GM23338 (cell line): ENCODE measurements around the gene HSF4. TPM values are rescaled to one million over a fixed set of nuclear protein-coding genes. Genes with fewer than 3 reads are reported as not detected.

ENCODE experiments used
- ATAC-seq: fragments of 200-7000 bp; cut with Tn5 transposase; 3 replicates; pipeline ENCODE4 v1.9.1; 2020
- DNase-seq: peaks from one replicate; pipeline ENCODE4 v3.0.0-alpha.2; 2015; ENCODE audit warnings: low spot score
- H2AFZ ChIP-seq: fragments of 200-600 bp; sonication (generic); 2 replicates; pipeline ENCODE4 v1.8.0; 2016; ENCODE audit warnings: antibody characterized with exemption, mild to moderate bottlenecking, moderate library complexity
- H3F3A ChIP-seq: fragments of 200-600 bp; sonication (generic); replicated peaks from 2 replicates; pipeline ENCODE4 v1.8.0; 2017; ENCODE audit warnings: antibody characterized with exemption, mixed run types, low read depth
- H3K27ac ChIP-seq: fragments of 200-600 bp; sonication (generic); 2 replicates; pipeline ENCODE4 v1.6.1; 2016; ENCODE audit warnings: low read depth
- H3K27me3 ChIP-seq: fragments of 200-600 bp; sonication (generic); 2 replicates; pipeline ENCODE4 v1.8.0; 2016; ENCODE audit warnings: mild to moderate bottlenecking, mixed run types, moderate library complexity; ENCODE audit not compliant: insufficient read depth
- H3K36me3 ChIP-seq: fragments of 200-600 bp; sonication (generic); 2 replicates; pipeline ENCODE4 v1.8.0; 2016; ENCODE audit warnings: mild to moderate bottlenecking; ENCODE audit not compliant: insufficient read depth
- H3K4me1 ChIP-seq: fragments of 200-600 bp; sonication (generic); 2 replicates; pipeline ENCODE4 v1.8.0; 2016; ENCODE audit warnings: mild to moderate bottlenecking, moderate library complexity; ENCODE audit not compliant: insufficient read depth
- H3K4me2 ChIP-seq: fragments of 200-600 bp; sonication (generic); 2 replicates; pipeline ENCODE4 v1.7.1; 2017; ENCODE audit warnings: mixed run types
- H3K4me3 ChIP-seq: fragments of 200-600 bp; sonication (generic); 2 replicates; pipeline ENCODE4 v1.6.1; 2016; ENCODE audit warnings: mixed run types
- H3K79me2 ChIP-seq: fragments of 200-600 bp; sonication (generic); replicated peaks from 2 replicates; pipeline ENCODE4 v1.8.0; 2017; ENCODE audit warnings: mild to moderate bottlenecking; ENCODE audit not compliant: insufficient read depth
- H3K9me2 ChIP-seq: fragments of 200-600 bp; sonication (generic); 2 replicates; pipeline ENCODE4 v1.8.0; 2017; ENCODE audit not compliant: insufficient read depth
- H4K20me1 ChIP-seq: fragments of 200-600 bp; sonication (generic); replicated peaks from 2 replicates; pipeline ENCODE4 v1.8.0; 2017; ENCODE audit warnings: mild to moderate bottlenecking; ENCODE audit not compliant: insufficient read depth
- H3K27ac Mint-ChIP-seq: 2 replicates; pipeline ENCODE4 v1.8.0; 2020; ENCODE audit warnings: inconsistent platforms, mild to moderate bottlenecking, moderate library complexity, mixed read lengths
- H3K27me3 Mint-ChIP-seq: 3 replicates; pipeline ENCODE4 v1.8.0; 2022; ENCODE audit warnings: low read depth, mild to moderate bottlenecking, moderate library complexity, mixed read lengths, inconsistent platforms; ENCODE audit not compliant: insufficient read depth, poor library complexity
- H3K36me3 Mint-ChIP-seq: 3 replicates; pipeline ENCODE4 v1.8.0; 2021; ENCODE audit warnings: low read depth, mild to moderate bottlenecking, inconsistent platforms, moderate library complexity, mixed read lengths
- H3K4me1 Mint-ChIP-seq: 3 replicates; pipeline ENCODE4 v1.8.0; 2020; ENCODE audit warnings: mild to moderate bottlenecking, inconsistent platforms, mixed read lengths
- H3K4me3 Mint-ChIP-seq: 3 replicates; pipeline ENCODE4 v1.8.0; 2021; ENCODE audit warnings: moderate library complexity, mild to moderate bottlenecking, inconsistent platforms, mixed read lengths
- H3K9me3 Mint-ChIP-seq: 3 replicates; pipeline ENCODE4 v1.8.0; 2020; ENCODE audit warnings: moderate library complexity, mild to moderate bottlenecking, inconsistent platforms, mixed read lengths
- CREB1 ChIP-seq: fragments of 250-450 bp; sonication (Bioruptor Pico); IDR thresholded peaks from 2 replicates; pipeline ENCODE4 v1.5.0; 2020; ENCODE audit warnings: low read depth, mild to moderate bottlenecking, moderate library complexity
- CTCF ChIP-seq, 2 experiments: fragments of 200-600 bp in 1 of 2; sonication (generic) in 1 of 2; conservative IDR thresholded peaks; 2 replicates each; pipeline versions ENCODE4 v1.5.1 to v1.6.1; 2016 to 2017; ENCODE audit warnings: antibody characterized with exemption in 2 of 2, low read depth in 2 of 2, mild to moderate bottlenecking in 2 of 2, moderate library complexity in 1 of 2
- ETS1 ChIP-seq: IDR thresholded peaks from 2 replicates; pipeline ENCODE4 v1.6.1; 2016; ENCODE audit warnings: antibody characterized with exemption
- EZH2 ChIP-seq: fragments of 200-600 bp; sonication (generic); IDR thresholded peaks from one replicate; pipeline ENCODE4 v1.8.0; 2017; ENCODE audit warnings: antibody characterized with exemption, mild to moderate bottlenecking, low read depth; ENCODE audit not compliant: unreplicated experiment
- JUNB ChIP-seq: IDR thresholded peaks from one replicate; pipeline ENCODE4 v1.6.1; 2016; ENCODE audit warnings: antibody characterized with exemption; ENCODE audit not compliant: unreplicated experiment
- NANOG ChIP-seq: IDR thresholded peaks from 2 replicates; pipeline ENCODE4 v1.6.1; 2016; ENCODE audit warnings: antibody characterized with exemption, borderline replicate concordance
- POLR2AphosphoS5 ChIP-seq: IDR thresholded peaks from 2 replicates; pipeline ENCODE4 v1.6.1; 2016; ENCODE audit warnings: antibody characterized with exemption, low read depth
- REST ChIP-seq: IDR thresholded peaks from one replicate; pipeline ENCODE4 v1.6.1; 2018; ENCODE audit warnings: antibody characterized with exemption; ENCODE audit not compliant: unreplicated experiment
- STAT1 ChIP-seq: IDR thresholded peaks from one replicate; pipeline ENCODE4 v1.6.1; 2016; ENCODE audit warnings: antibody characterized with exemption; ENCODE audit not compliant: unreplicated experiment
- ZNF331 ChIP-seq: fragments of 250-450 bp; sonication (Bioruptor Pico); IDR thresholded peaks from 2 replicates; pipeline ENCODE4 v1.5.0; 2020; ENCODE audit warnings: low read depth, mild to moderate bottlenecking, moderate library complexity
- polyA plus RNA-seq: library from polyadenylated mRNA; unstranded; fragments of >200 nt; fragmentation: Nextera tagmentation; extraction: Ambion mirVana; gene quantifications from 2 replicates; pipeline ENCODE4 v1.2.1, GENCODE V29; 2016
- total RNA-seq: library from RNA; depleted of rRNA; stranded (reverse); fragments of >200 nt; shearing (Covaris generic); gene quantifications from 2 replicates; pipeline ENCODE4 v1.2.3, GENCODE V29; 2014
- TF ChIP-seq, protein P1 (sequence below): fragments of 250-450 bp; sonication (Bioruptor Pico); IDR thresholded peaks from 2 replicates; pipeline ENCODE4 v1.5.0; 2020; ENCODE audit warnings: mild to moderate bottlenecking, moderate library complexity

HSF4 gene
- total and polyA plus RNA-seq, 2 experiments from 2014 or later, result 0.19 to 1.3 TPM

GRCh38 chr16:67200491-67200890 lies 35.9 kb downstream of the HSF4 start (continued):
- no peak for TF ChIP-seq NANOG

- Histone ChIP-seq H3K4me1 (peaks cover 9% of the 10 kb centered on the region), H3K9me2 (no peaks in the 10 kb centered on the region), H3K79me2 (no peaks in the 10 kb centered on the region), H3K27me3 (no peaks in the 10 kb centered on the region), H3K36me3 (peaks cover 2% of the 10 kb centered on the region; the same call in 1 of the 2 replicates), H3K4me3 (no peak overlapping the region), H4K20me1 (peaks cover 4% of the 10 kb centered on the region; the same call in 1 of the 2 replicates), H3F3A (peaks cover 13% of the 10 kb centered on the region; the same call in 1 of the 2 replicates), H2AFZ (no peak overlapping the region), H3K4me2 (no peak overlapping the region), H3K27ac (no peak overlapping the region)
- peaks cover 15% of the 10 kb centered on the region for H3K27me3 Mint-ChIP-seq
- H3K4me1 Mint-ChIP-seq, result peaks cover 6% of the 10 kb centered on the region
- H3K4me3 Mint-ChIP-seq, result no peak overlapping the region
- peaks cover 19% of the 10 kb centered on the region for H3K36me3 Mint-ChIP-seq
- TF ChIP-seq CTCF (conservative IDR thresholded peaks at IDR 0.05; ENCODE audit: low read depth in 2 of 2) (no peak), POLR2AphosphoS5 (no peak), REST (no peak), STAT1 (no peak), ETS1 (no peak), CREB1 (CRISPR knock-in tag) (no peak), JUNB (no peak), ZNF331 (CRISPR knock-in tag) (no peak), EZH2 (no peak), NANOG (no peak)
- TF ChIP-seq, protein P1, sequence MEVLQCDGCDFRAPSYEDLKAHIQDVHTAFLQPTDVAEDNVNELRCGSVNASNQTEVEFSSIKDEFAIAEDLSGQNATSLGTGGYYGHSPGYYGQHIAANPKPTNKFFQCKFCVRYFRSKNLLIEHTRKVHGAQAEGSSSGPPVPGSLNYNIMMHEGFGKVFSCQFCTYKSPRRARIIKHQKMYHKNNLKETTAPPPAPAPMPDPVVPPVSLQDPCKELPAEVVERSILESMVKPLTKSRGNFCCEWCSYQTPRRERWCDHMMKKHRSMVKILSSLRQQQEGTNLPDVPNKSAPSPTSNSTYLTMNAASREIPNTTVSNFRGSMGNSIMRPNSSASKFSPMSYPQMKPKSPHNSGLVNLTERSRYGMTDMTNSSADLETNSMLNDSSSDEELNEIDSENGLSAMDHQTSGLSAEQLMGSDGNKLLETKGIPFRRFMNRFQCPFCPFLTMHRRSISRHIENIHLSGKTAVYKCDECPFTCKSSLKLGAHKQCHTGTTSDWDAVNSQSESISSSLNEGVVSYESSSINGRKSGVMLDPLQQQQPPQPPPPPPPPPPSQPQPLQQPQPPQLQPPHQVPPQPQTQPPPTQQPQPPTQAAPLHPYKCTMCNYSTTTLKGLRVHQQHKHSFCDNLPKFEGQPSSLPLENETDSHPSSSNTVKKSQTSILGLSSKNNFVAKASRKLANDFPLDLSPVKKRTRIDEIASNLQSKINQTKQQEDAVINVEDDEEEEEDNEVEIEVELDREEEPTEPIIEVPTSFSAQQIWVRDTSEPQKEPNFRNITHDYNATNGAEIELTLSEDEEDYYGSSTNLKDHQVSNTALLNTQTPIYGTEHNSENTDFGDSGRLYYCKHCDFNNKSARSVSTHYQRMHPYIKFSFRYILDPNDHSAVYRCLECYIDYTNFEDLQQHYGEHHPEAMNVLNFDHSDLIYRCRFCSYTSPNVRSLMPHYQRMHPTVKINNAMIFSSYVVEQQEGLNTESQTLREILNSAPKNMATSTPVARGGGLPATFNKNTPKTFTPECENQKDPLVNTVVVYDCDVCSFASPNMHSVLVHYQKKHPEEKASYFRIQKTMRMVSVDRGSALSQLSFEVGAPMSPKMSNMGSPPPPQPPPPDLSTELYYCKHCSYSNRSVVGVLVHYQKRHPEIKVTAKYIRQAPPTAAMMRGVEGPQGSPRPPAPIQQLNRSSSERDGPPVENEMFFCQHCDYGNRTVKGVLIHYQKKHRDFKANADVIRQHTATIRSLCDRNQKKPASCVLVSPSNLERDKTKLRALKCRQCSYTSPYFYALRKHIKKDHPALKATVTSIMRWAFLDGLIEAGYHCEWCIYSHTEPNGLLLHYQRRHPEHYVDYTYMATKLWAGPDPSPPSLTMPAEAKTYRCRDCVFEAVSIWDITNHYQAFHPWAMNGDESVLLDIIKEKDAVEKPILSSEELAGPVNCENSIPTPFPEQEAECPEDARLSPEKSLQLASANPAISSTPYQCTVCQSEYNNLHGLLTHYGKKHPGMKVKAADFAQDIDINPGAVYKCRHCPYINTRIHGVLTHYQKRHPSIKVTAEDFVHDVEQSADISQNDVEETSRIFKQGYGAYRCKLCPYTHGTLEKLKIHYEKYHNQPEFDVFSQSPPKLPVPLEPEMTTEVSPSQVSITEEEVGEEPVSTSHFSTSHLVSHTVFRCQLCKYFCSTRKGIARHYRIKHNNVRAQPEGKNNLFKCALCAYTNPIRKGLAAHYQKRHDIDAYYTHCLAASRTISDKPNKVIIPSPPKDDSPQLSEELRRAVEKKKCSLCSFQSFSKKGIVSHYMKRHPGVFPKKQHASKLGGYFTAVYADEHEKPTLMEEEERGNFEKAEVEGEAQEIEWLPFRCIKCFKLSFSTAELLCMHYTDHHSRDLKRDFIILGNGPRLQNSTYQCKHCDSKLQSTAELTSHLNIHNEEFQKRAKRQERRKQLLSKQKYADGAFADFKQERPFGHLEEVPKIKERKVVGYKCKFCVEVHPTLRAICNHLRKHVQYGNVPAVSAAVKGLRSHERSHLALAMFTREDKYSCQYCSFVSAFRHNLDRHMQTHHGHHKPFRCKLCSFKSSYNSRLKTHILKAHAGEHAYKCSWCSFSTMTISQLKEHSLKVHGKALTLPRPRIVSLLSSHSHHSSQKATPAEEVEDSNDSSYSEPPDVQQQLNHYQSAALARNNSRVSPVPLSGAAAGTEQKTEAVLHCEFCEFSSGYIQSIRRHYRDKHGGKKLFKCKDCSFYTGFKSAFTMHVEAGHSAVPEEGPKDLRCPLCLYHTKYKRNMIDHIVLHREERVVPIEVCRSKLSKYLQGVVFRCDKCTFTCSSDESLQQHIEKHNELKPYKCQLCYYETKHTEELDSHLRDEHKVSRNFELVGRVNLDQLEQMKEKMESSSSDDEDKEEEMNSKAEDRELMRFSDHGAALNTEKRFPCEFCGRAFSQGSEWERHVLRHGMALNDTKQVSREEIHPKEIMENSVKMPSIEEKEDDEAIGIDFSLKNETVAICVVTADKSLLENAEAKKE (CRISPR knock-in tag), result no peak
- no peaks in the 10 kb centered on the region for H3K9me3 Mint-ChIP-seq
- H3K27ac Mint-ChIP-seq, result no peak overlapping the region
- ATAC-seq (no peak), DNase-seq (no peak)
Measured at GRCh38 chr16:67201411-67202345, 37.1 kb downstream of the HSF4 start.
